ENCODE measurements around the gene HDAC4.

HDAC4 gene

GRCh38 chr2:239383036-239383758 is 17.6 kb downstream of the HDAC4 start:
- no peak for DNase-seq (ENCODE audit: low spot score)

- DNase-seq (ENCODE audit: low spot score), result no peak
Observed at GRCh38 chr2:239382384-239382880, 18.4 kb downstream of the HDAC4 start.

GRCh38 chr2:239381709-239382134 is 19.1 kb downstream of the HDAC4 start:
- no peak for DNase-seq (ENCODE audit: low spot score)

GRCh38 chr2:239380831-239381708 is 19.8 kb downstream of the HDAC4 start:
- peak; percentile 55 for DNase-seq (ENCODE audit: low spot score)

- no peak for DNase-seq (ENCODE audit: low spot score)
Observed at GRCh38 chr2:239379641-239380170, 21.1 kb downstream of the HDAC4 start.

DNA sequence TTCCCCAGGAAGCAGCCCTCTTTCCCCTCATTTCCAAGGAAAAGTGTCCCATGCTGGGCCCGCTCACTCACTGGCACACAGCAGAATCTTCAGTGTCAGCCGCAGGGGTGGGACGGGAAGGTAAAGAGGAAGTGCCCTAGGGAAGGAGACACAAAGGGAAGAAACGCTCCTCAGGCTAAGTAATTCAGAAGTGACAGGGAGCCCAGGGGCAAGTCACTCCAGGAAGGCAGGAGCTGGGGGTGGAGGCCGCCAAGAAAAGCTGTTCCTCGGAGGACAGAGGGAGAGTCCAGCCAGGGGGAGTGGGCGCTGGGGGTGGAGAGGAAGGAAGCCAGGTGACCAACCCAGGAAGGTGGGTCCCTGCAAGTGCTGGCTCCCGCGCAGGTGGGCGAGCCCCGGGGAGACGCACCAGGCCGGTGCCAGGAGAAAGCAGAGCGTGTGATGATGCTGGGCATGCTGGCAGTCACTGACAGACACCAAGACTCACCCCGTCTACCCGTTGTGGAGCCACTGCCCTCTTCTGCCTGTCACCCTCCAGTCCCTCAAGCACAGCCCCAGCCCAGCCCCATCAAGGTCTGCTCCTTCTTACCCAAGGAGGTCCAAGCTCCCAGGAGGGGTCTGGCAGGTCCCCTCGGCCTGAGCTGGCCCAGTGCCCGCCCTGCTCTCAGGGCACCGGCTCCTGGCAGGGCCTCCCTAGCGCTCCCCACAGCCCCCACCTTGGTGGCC is 21.7 kb downstream of the HDAC4 start:
- DNase-seq (ENCODE audit: low spot score), result no peak

DNA sequence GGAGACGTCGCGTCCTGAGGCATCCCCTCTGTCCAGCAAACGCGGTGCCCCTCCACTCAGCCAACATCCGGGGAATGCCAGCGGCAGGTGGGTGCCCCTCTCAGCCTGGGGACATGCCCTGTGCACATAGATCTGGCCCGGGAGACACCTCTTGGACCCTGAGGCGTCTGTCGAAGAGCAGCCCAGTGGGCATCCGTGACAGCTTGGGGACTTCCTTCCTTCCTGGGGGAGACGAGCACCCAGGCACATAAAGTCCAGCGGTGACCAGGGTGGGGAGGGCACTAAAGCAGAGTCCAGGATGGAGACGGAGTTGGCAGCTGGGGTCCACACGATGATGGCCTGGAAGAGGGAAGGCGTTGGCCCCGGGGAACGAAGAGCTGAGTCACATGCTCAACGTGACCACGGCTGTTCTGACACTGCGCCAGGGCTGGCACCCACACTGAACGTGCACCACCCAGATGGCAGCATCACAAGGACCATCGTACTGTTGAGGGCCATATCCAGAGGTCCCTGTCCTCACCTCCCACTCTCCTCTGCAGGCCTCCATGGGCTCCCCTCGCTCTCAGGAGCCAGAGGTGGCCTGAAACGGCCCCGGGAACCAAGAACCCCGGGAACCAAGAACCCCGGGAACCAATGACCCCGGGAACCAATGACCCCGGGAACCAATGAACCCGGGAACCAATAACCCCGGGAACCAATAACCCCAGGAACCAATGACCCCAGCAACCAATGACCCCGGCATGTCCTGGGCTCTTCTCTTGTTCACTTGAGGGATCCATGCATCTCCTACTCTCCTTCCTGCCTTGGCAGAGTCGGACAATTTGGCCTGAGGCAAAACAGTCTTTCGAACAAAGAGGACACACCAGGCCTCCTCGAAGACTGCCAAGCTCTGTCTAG is 22.6 kb downstream of the HDAC4 start:
- DNase-seq (ENCODE audit: low spot score), result no peak

GRCh38 chr2:239377591-239377990 is 23.2 kb downstream of the HDAC4 start:
- DNase-seq (ENCODE audit: low spot score), result no peak

GRCh38 chr2:239376942-239377531 is 23.8 kb downstream of the HDAC4 start:
- DNase-seq (ENCODE audit: low spot score), result no peak

GRCh38 chr2:239376351-239376750 is 24.5 kb downstream of the HDAC4 start:
- DNase-seq (ENCODE audit: low spot score), result no peak

DNA sequence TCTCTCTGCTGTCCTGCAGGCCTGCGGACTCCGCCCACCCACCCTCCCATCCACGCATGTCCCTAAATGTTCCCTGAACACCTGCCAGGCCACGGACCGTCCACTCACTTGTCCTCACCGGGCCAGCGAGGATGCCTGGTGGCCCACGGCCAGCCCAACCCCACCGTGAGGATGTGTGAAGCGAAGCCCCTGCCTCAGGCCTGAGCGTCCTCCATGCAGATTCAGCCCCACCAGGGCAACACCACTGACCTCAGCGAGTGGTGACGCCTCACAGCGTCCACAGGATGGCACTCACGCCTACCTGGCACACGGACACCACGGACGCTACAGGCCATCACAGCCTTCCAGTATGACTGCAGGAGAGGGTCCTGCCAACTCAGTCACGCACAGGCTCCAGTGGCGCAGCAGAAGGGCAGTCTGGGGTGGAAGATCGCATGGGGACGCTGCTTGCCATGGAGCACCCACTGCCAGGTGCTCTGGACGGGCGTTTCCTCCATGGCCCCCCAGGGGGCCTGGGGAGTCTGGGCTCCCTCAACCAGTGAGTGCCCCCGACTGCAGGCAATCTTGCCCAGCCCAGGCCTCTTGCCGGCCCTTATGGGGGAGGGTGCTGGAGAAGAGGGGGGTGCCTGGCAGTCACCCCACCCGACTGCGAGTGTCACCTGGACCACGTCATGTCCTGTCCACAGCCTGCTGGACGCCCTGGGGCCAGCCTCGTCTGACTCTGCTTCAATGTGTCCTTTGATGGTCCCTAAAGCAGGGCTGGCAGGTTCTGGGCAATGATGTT is 25.4 kb downstream of the HDAC4 start:
- no peak for DNase-seq (ENCODE audit: low spot score)

GRCh38 chr2:239374896-239375277 is 25.9 kb downstream of the HDAC4 start:
- DNase-seq (ENCODE audit: low spot score), result no peak

GRCh38 chr2:239372835-239373234 is 28.0 kb downstream of the HDAC4 start:
- DNase-seq (ENCODE audit: low spot score), result no peak

GRCh38 chr2:239371726-239372686 is 28.8 kb downstream of the HDAC4 start:
- DNase-seq (ENCODE audit: low spot score), result no peak

DNA sequence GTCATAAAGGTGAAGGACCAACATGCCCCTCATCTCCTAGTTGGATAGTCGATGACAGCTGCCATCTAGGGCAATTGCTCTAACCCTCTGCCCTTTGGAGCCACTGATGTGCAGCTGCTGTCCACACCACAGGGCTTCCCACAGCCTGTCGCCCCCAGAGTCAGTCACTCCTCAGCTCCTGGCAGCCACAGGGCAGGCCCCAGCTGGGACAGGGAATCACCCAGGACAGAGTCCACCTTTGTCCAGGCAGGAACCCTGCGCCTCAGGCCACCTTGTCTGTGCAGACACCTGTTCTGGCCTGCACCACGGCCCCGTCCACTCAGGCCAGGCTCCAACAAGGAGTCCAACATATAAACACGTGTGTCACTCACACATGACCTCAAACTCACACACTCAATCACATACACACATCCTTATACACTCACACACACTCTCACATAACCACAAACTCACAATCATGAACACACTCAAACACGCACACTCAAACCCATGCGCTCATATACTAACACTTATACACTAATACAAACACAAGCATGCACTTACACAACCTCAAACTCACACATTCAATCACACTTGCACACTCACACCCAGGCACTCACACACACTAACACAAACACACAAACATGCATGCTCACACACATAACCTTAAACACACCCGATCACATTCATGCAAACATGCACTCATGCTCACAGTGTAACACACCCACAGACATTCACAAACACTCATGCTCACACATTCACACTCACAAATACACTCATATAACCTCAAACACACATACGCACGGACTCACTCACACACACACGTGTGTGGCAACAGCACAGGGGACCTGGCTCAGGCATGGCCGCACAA is 29.7 kb downstream of the HDAC4 start:
- DNase-seq (ENCODE audit: low spot score), result no peak

GRCh38 chr2:239370403-239370802 is 30.4 kb downstream of the HDAC4 start:
- no peak for DNase-seq (ENCODE audit: low spot score)

DNA sequence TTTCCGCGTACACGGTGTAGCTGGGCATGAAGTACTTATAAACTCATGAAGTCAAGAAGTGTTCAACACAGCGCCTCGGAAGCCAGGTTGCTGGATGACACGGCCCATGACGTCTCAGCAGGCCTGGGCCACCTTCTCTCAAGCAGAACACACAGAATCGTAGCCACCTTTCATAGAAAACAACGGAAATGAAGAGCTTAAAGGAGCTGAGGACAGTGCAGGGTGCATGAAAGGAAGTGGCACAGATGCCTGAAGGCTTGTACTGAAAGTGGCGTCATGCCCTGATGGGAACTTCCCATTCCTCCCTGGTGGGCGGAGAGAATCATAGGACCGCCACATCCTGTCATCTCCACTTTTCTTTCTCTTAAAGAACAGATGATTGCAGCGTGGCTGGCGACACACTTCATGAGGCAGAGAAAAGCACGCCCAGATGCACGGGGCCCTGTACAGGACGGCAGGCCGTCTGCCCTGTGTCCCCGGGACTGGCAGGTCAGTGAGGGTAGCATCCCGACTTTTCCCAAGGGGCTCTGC is 31.1 kb downstream of the HDAC4 start:
- peak; percentile 69 for DNase-seq (ENCODE audit: low spot score)

Data from activated CD4-positive, alpha-beta T cell treated with anti-CD3 and anti-CD28 coated beads, Interleukin-2, Interleukin-4, amounts not matched to agents 100 ng/mL and 50 ng/mL, durations not matched to agents 16 hours and 8 hours (primary cell).